Astrocyte of the spinal cord (primary cell): ENCODE measurements around the gene RBFOX2.

Experiments used
- DNase-seq: peaks from one replicate; pipeline ENCODE4 v3.0.0; 2011; ENCODE audit warnings: low read depth, low spot score
- H3K4me3 ChIP-seq: 2 replicates; pipeline ENCODE4 v1.5.1; 2011; ENCODE audit warnings: low read depth, mild to moderate bottlenecking, low read length, moderate library complexity
- in situ Hi-C: cut with HindIII; loops from 2 replicates; pipeline ENCODE4 v1.10.0; 2017; ENCODE audit warnings: low sequenced_read_pairs
- TF ChIP-seq, protein P1 (sequence below): IDR thresholded peaks from 2 replicates; pipeline ENCODE4 v1.5.1; 2012; ENCODE audit warnings: low read depth, mild to moderate bottlenecking, low read length, inconsistent platforms

Gene RBFOX2

DNA sequence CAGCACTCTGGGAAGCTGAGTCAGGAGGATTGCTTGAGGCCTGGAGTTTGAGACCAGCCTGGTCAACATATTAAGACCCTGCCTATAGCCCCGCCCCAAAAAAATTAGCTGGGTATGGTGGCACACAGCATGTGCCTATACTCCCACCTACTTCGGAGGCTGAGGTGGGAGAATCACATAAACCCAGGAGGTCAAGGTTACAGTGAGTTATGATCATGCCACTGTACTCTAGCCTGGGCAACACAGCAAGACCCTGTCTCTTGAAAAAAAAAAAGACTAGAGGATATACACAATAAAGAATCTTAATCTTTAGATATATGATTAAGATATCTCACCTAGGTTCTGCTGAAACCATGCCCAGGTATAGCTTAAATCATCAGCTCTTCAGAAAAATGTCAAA lies 174.3 kb downstream of the RBFOX2 start:
- TF ChIP-seq, protein P1, sequence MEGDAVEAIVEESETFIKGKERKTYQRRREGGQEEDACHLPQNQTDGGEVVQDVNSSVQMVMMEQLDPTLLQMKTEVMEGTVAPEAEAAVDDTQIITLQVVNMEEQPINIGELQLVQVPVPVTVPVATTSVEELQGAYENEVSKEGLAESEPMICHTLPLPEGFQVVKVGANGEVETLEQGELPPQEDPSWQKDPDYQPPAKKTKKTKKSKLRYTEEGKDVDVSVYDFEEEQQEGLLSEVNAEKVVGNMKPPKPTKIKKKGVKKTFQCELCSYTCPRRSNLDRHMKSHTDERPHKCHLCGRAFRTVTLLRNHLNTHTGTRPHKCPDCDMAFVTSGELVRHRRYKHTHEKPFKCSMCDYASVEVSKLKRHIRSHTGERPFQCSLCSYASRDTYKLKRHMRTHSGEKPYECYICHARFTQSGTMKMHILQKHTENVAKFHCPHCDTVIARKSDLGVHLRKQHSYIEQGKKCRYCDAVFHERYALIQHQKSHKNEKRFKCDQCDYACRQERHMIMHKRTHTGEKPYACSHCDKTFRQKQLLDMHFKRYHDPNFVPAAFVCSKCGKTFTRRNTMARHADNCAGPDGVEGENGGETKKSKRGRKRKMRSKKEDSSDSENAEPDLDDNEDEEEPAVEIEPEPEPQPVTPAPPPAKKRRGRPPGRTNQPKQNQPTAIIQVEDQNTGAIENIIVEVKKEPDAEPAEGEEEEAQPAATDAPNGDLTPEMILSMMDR: no peak
- no peak for DNase-seq
- in situ Hi-C loops: no loop called here
- no peak overlapping the region for H3K4me3 ChIP-seq

DNA sequence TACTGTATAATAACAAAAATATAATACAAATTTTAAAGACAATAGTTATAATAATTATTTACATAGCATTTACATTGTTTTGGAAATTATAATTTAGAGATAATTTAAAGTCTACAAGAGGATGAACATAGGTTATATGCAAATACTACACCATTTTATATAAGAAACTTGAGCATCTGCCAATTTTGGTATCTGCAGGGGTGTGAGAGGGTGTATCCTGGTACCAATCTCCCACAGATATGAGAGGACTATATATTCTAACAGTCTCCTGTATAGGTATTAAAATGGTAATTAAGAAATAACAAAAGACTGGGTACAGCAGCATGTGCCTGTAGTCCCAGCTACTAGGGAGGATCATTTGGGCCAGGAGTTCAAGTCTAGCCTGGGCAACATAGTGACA lies 176.5 kb downstream of the RBFOX2 start:
- no peak overlapping the region for H3K4me3 ChIP-seq
- TF ChIP-seq, protein P1: no peak
- no peak for DNase-seq
- in situ Hi-C loops: no loop called here

DNA sequence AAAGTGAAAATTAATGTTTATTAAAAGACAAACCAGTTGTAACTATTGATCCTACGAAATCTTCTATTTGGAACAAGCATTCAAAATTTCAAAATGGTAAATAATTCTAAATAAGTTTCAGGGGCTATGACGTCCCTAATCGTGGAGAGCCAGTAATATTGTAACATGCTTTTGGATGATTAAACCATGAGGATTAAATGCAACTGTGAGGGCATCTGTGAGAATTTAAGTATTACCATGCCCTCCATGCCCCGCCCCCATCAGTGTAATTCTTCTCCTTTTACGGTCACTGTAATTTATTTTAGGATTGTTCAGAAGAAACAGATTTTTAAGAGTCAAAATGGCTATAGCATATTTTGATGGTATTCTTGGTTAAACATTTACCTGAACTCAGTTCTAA lies 177.8 kb downstream of the RBFOX2 start:
- TF ChIP-seq, protein P1: no peak

DNA sequence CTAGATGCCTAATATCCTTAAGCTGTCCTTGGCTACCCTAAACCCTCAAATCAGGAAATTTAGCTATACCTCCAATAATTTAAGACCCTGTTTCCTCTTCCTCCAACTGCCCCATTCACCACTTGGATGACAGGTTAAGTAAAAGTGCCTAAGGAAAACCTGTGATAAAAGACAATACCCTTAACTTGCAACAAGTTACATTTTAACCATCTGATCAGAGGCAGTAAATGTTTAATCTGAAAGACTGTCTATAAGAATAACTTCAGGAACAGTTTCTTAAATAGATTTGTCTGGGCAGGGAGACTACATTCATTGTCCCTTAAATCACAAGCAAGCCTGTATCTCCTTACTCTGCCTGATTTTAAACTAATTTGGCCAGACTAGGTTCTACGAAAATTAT lies 181.8 kb downstream of the RBFOX2 start:
- TF ChIP-seq, protein P1: no peak
- DNase-seq: no peak
- H3K4me3 ChIP-seq: no peak overlapping the region
- in situ Hi-C loops: no loop called here

More for the DNA sequence above, 177.8 kb downstream of the RBFOX2 start:
- in situ Hi-C loops: no loop called here
- DNase-seq: no peak
- no peak overlapping the region for H3K4me3 ChIP-seq

DNA sequence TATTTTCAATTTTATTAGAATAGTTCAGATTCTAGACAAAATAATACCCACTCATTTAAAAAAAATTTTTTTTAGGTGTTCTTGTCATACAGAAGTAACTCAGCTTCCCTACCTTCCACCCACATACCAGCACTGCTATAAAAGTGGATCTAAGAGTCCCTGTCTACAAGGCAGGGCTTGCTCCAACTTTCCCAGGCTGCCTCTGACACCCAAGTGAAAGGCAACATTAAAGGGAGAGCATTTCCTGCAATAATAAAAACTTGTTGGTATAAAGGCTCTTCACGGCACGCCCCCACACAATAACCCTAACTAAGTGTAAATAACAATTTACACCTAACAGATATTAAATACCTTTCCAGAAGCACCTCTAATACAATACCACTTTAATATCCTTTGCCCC lies 183.7 kb downstream of the RBFOX2 start:
- in situ Hi-C loops: no loop called here
- TF ChIP-seq, protein P1: no peak
- DNase-seq: no peak

DNA sequence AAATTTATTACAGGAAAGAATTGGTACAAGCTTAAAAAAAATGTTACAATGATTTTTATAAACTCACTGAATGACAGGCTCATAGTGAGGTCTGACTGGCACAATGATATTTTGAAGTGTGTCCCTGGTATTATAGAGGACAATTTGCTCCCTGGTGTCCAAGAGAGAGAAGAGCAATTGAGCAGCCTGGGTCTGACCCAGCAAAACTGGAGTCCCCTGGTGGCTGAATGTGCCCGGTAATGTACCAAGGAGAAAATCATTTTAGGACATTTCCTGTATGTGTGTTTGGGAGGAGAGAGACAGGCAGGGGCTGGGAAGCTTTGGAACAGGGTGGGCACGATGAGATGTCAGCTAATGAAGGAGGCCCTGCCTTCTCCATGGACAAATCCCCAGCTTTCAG lies 185.7 kb downstream of the RBFOX2 start:
- DNase-seq: peak; percentile 43
- TF ChIP-seq, protein P1: peak; percentile 68
- in situ Hi-C loops: no loop called here
- H3K4me3 ChIP-seq: no peak overlapping the region

More for the DNA sequence above, 183.7 kb downstream of the RBFOX2 start:
- no peak overlapping the region for H3K4me3 ChIP-seq

DNA sequence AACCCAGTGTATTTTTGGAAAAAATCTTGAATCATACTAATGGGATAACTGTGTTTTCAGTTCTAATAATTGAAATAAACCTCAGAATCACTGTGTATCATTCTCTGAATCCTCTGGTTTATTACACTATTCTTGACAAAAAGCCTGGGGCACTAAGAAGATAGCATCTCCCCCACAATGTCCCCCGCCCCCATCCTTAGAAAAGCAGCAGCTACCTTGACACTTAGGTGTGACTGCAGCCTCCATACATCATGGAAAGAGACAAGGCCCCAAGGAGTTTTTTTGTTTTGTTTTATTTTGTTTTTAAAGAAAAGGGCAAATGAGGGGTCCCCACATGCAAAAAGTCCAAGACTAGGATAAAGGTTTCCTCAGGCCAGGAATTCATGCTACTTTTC lies 186.1 kb downstream of the RBFOX2 start:
- no peak overlapping the region for H3K4me3 ChIP-seq
- no peak for DNase-seq
- TF ChIP-seq, protein P1: no peak
- in situ Hi-C loops: no loop called here
